ENCODE data around the gene ABCC9.

Gene ABCC9

GRCh38 chr12:21877293-21877982 lies 63.8 kb downstream of the ABCC9 start:
- no peak for DNase-seq (ENCODE audit: low read depth in 2 of 2)

- DNase-seq (ENCODE audit: low read depth in 2 of 2) = no peak
These were observed 75.4 kb downstream of the ABCC9 start for GRCh38 chr12:21865846-21866245.

- no peak for DNase-seq (ENCODE audit: low read depth in 2 of 2)
These were observed 80.7 kb downstream of the ABCC9 start for GRCh38 chr12:21860534-21860933.

GRCh38 chr12:21860128-21860527 lies 81.1 kb downstream of the ABCC9 start:
- no peak for DNase-seq (ENCODE audit: low read depth in 2 of 2)

- no peak for DNase-seq (ENCODE audit: low read depth in 2 of 2)
These were observed 89.0 kb downstream of the ABCC9 start for GRCh38 chr12:21852251-21852650.

GRCh38 chr12:21851151-21851550 lies 90.1 kb downstream of the ABCC9 start:
- DNase-seq (ENCODE audit: low read depth in 2 of 2) = no peak

- DNase-seq (ENCODE audit: low read depth in 2 of 2) = no peak
These were observed 90.8 kb downstream of the ABCC9 start for GRCh38 chr12:21850419-21850818.

- DNase-seq (ENCODE audit: low read depth in 2 of 2) = no peak
These were observed 91.3 kb downstream of the ABCC9 start for GRCh38 chr12:21849878-21850277.

GRCh38 chr12:21848192-21848591 lies 93.0 kb downstream of the ABCC9 start:
- DNase-seq (ENCODE audit: low read depth in 2 of 2) = no peak

- DNase-seq (ENCODE audit: low read depth in 2 of 2) = no peak
These were observed 97.4 kb downstream of the ABCC9 start for GRCh38 chr12:21843795-21844194.

- no peak for DNase-seq (ENCODE audit: low read depth in 2 of 2)
These were observed 101.5 kb downstream of the ABCC9 start for GRCh38 chr12:21839776-21840175.

GRCh38 chr12:21837847-21838246 lies 103.4 kb downstream of the ABCC9 start:
- no peak for DNase-seq (ENCODE audit: low read depth in 2 of 2)

- DNase-seq (ENCODE audit: low read depth in 2 of 2) = no peak
These were observed 109.4 kb downstream of the ABCC9 start for GRCh38 chr12:21831791-21832344.

GRCh38 chr12:21828779-21829178 lies 112.4 kb downstream of the ABCC9 start:
- DNase-seq (ENCODE audit: low read depth in 2 of 2) = no peak

- no peak for DNase-seq (ENCODE audit: low read depth in 2 of 2)
These were observed 113.0 kb downstream of the ABCC9 start for GRCh38 chr12:21828136-21828775.

GRCh38 chr12:21827083-21827482 lies 114.1 kb downstream of the ABCC9 start:
- DNase-seq (ENCODE audit: low read depth in 2 of 2) = no peak

- DNase-seq (ENCODE audit: low read depth in 2 of 2) = no peak
These were observed 114.7 kb downstream of the ABCC9 start for GRCh38 chr12:21826618-21826910.

GRCh38 chr12:21825886-21826617 lies 115.2 kb downstream of the ABCC9 start:
- DNase-seq (ENCODE audit: low read depth in 2 of 2) = no peak

GRCh38 chr12:21823581-21823980 lies 117.6 kb downstream of the ABCC9 start:
- DNase-seq (ENCODE audit: low read depth in 2 of 2) = no peak

- no peak for DNase-seq (ENCODE audit: low read depth in 2 of 2)
These were observed 121.5 kb downstream of the ABCC9 start for GRCh38 chr12:21819678-21820077.

- DNase-seq (ENCODE audit: low read depth in 2 of 2) = no peak
These were observed 122.0 kb downstream of the ABCC9 start for GRCh38 chr12:21819236-21819635.

- no peak for DNase-seq (ENCODE audit: low read depth in 2 of 2)
These were observed 122.6 kb downstream of the ABCC9 start for GRCh38 chr12:21818627-21819026.
